Testis (tissue), 3 donors: ENCODE results near the gene OCA2. TPM values are rescaled to one million over a fixed set of nuclear protein-coding genes. Genes with fewer than 3 reads are reported as not detected.

ENCODE experiments used
- DNase-seq: peaks from one replicate; pipeline ENCODE4 v3.0.0-alpha.2; 2019
- H3K27ac ChIP-seq, 2 donors: fragments of 200-600 bp; sonication (generic); one replicate each; pipeline ENCODE4 v1.5.1; 2019
- H3K27me3 ChIP-seq: fragments of 200-600 bp; sonication (generic); one replicate; pipeline ENCODE4 v1.5.1; 2019
- H3K36me3 ChIP-seq: fragments of 200-600 bp; sonication (generic); one replicate; pipeline ENCODE4 v1.5.1; 2017; ENCODE audit warnings: low read depth; ENCODE audit errors: missing control alignments
- H3K4me1 ChIP-seq: fragments of 200-600 bp; sonication (generic); one replicate; pipeline ENCODE4 v1.5.1; 2019
- H3K4me3 ChIP-seq, 2 donors: fragments of 200-600 bp; sonication (generic); one replicate each; pipeline ENCODE4 v1.5.1; 2017 to 2019
- H3K9me3 ChIP-seq: fragments of 200-600 bp; sonication (generic); one replicate; pipeline ENCODE4 v1.5.1; 2017
- CTCF ChIP-seq, 3 experiments: fragments of 450-650 bp in 2 of 3; fragments of 200-600 bp in 1 of 3; sonication (generic) in 1 of 3; IDR thresholded peaks; one replicate each; pipeline ENCODE4 v1.5.1; 2016 to 2019; ENCODE audit warnings: antibody characterized with exemption in 3 of 3, mild to moderate bottlenecking in 2 of 3, moderate library complexity in 1 of 3
- POLR2A ChIP-seq: fragments of 450-650 bp; IDR thresholded peaks from one replicate; pipeline ENCODE4 v1.6.1; 2017; ENCODE audit warnings: antibody characterized with exemption, mild to moderate bottlenecking, moderate library complexity
- WGBS, 2 donors: methylation state at CpG; one replicate each; pipeline ENCODE4 v1.1.5; 2018; 5-methylcytosine and 5-hydroxymethylcytosine counted together
- intact Hi-C: fragments of 100-400 bp; cut with DNase I; formaldehyde crosslinking; loops from one replicate; pipeline ENCODE4 v1.15.1; 2023; ENCODE audit warnings: low total_unique reads
- polyA plus RNA-seq: library from polyadenylated mRNA; stranded (reverse); fragments of 350-450 nt; fragmentation: Illumina TruSeq; extraction: RNeasy Lipid Tissue Mini Kit (QIAGEN cat#74804); gene quantifications from one replicate; pipeline ENCODE4 v1.2.3, GENCODE V29; 2014; ENCODE audit warnings: low read depth, low replicate concordance; ENCODE audit not compliant: insufficient read depth
- total RNA-seq, 2 donors: library from RNA; depleted of rRNA; stranded (reverse); fragments of >200 nt; gene quantifications; one replicate each; pipeline ENCODE4 v1.2.3, GENCODE V29; 2016

The OCA2 gene
- total and polyA plus RNA-seq, 3 donors from 2014 or later, result 2.6 to 7.2 (median 4.5) TPM

DNA sequence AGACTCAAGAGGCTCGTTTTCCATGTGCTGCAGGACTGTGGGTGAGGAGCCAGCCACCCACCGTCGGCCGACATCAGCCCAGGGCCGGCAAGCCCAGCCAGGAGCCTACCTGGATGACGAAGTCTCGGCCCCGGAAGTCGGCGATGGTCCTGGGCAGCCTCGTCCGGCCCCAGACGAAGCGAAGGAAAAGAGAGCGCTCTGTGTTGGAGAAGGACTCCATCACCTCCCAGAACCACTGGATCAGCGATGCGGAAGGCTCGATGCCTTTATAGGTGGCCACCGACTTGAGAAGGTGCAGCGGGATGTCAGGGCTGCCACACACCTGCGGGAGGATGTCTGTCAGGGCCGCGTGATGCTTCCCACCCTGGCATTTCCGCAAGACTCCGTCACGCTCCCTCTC lies 13.8 kb upstream of the OCA2 start:
- H3K27ac ChIP-seq, result no peak overlapping the region
- H3K36me3 ChIP-seq, result no peaks in the 10 kb centered on the region
- no peaks in the 10 kb centered on the region for H3K4me1 ChIP-seq
- no peak for DNase-seq
- H3K4me3 ChIP-seq, result no peak overlapping the region
- TF ChIP-seq POLR2A (no peak), CTCF (IDR thresholded peaks at IDR 0.05) (no peak)
- H3K9me3 ChIP-seq, result no peaks in the 10 kb centered on the region
- 93 to 97% methylated on average over 26 of the region's 26 CpGs for WGBS, 2 donors
- intact Hi-C loops, result no loop called here
- H3K27me3 ChIP-seq, result no peaks in the 10 kb centered on the region

DNA sequence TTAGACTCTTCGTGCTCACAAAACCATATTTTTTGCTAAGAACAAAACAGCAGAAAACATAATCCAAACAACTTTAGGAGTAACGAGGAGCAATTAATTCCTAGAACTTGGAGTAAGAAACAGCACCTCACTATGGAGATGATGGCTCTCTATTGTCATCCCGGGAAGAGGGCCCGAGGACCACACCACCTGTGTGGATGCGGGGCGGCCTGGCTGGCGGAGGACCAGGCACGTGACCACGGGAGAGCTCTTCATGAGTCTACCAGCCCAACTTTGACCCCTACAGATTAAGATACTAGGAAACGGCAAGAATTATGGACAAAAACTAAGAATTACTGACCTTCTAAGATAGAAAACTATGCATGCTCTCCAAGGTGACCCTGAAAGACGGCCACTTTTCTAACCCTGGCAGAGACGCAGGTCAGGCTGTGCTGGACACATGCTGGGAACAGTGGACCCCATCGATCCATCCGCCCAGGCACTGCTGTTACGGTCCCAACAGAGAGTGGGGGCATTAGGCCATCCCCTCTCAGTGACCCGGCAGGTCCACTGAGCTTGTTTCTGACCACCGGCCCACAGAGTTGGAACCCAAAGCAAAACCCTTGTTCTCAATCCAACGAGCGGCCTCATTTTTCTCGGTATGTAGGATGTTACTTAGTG lies 13.1 kb upstream of the OCA2 start:
- WGBS, 2 donors, result 91 to 94% methylated on average over 20 of the region's 20 CpGs
- DNase-seq, result no peak
- Histone ChIP-seq H3K27me3 (no peaks in the 10 kb centered on the region), H3K4me1 (no peaks in the 10 kb centered on the region), H3K27ac (no peak overlapping the region), H3K36me3 (no peaks in the 10 kb centered on the region), H3K9me3 (no peaks in the 10 kb centered on the region), H3K4me3 (no peak overlapping the region)
- TF ChIP-seq CTCF (IDR thresholded peaks at IDR 0.05), result no peak
- TF ChIP-seq POLR2A, result no peak
- intact Hi-C loops, result no loop called here

DNA sequence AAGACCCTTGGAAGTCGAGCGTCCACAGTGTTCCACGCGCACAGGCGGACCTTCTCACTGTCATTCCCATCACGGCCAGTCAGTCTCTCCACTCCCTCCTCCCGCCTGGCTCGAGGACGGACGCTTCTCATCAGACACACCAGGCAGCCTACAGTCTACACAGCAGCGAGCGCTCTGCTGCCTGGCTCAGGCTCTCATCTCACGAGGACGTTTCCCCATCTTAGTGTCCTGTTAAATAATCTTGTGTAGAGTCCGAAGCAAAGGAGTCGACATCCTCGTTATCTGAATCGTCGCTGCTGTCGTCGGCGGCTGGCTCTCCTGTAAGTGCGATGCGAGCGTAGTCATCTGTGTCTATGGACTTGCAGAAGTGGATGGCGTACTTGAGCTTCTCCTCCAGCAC lies 12.4 kb upstream of the OCA2 start:
- no peak for TF ChIP-seq POLR2A
- no peak for TF ChIP-seq CTCF (IDR thresholded peaks at IDR 0.05)
- Histone ChIP-seq H3K27ac (no peak overlapping the region), H3K36me3 (no peaks in the 10 kb centered on the region), H3K4me3 (no peak overlapping the region), H3K27me3 (no peaks in the 10 kb centered on the region), H3K4me1 (peaks cover 2% of the 10 kb centered on the region), H3K9me3 (no peaks in the 10 kb centered on the region)
- WGBS, 2 donors, result 92 to 96% methylated on average over 26 of the region's 26 CpGs
- intact Hi-C loops, result no loop called here
- no peak for DNase-seq

DNA sequence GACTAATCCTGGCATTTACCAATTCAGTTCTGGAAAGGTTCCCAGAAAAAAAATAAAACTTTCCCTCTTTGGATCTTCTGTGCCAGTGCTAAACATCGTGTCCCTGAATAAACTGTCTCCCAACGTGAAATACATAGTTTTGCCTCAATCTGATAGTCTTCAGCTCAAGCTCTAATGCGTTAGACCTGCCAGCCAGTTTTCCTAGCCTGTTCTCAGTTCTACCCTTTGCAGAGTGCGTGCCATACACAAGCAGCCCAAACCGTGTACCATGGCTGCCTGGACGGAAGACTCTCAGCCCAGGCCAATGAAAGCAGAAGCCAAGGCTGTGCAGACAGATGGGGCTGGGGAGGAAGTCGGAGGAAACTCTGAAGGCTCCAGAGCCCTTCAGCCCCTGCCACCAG lies 11.4 kb upstream of the OCA2 start:
- H3K4me1 ChIP-seq, result peaks cover 5% of the 10 kb centered on the region
- no peak overlapping the region for H3K4me3 ChIP-seq
- 48 to 55% methylated on average over 7 of the region's 7 CpGs for WGBS, 2 donors
- TF ChIP-seq CTCF (IDR thresholded peaks at IDR 0.05), result no peak
- no peak for TF ChIP-seq POLR2A
- DNase-seq, result no peak
- no peak overlapping the region for H3K27ac ChIP-seq
- no peaks in the 10 kb centered on the region for H3K27me3 ChIP-seq
- intact Hi-C loops, result no loop called here
- no peaks in the 10 kb centered on the region for H3K9me3 ChIP-seq
- H3K36me3 ChIP-seq, result no peaks in the 10 kb centered on the region
